ENCODE data around the gene AFF2.

- TF ChIP-seq, protein P1, sequence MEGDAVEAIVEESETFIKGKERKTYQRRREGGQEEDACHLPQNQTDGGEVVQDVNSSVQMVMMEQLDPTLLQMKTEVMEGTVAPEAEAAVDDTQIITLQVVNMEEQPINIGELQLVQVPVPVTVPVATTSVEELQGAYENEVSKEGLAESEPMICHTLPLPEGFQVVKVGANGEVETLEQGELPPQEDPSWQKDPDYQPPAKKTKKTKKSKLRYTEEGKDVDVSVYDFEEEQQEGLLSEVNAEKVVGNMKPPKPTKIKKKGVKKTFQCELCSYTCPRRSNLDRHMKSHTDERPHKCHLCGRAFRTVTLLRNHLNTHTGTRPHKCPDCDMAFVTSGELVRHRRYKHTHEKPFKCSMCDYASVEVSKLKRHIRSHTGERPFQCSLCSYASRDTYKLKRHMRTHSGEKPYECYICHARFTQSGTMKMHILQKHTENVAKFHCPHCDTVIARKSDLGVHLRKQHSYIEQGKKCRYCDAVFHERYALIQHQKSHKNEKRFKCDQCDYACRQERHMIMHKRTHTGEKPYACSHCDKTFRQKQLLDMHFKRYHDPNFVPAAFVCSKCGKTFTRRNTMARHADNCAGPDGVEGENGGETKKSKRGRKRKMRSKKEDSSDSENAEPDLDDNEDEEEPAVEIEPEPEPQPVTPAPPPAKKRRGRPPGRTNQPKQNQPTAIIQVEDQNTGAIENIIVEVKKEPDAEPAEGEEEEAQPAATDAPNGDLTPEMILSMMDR (IDR thresholded peaks at IDR 0.05), result no peak
- no peak for TF ChIP-seq POLR2A (IDR thresholded peaks at IDR 0.05)
These were observed 545.3 kb downstream of the AFF2 start for GRCh38 chrX:149045645-149046210.
